Mucosa of rectum (tissue), 2 donors: ENCODE data around the gene SF1.
A peak's percentile ranks its signal among the peaks of the same experiment; 100 is the strongest.

Experiments used
- H3K27ac ChIP-seq, 2 donors: one replicate each; pipeline ENCODE4 v1.7.0; 2013; ENCODE audit warnings: inconsistent platforms in 2 of 2, low read depth in 2 of 2, low read length in 2 of 2
- H3K27me3 ChIP-seq, 2 donors: one replicate each; pipeline ENCODE4 v1.7.0; 2013; ENCODE audit warnings: low read length in 2 of 2; ENCODE audit not compliant: control insufficient read depth in 2 of 2, insufficient read depth in 2 of 2
- H3K36me3 ChIP-seq, 2 donors: one replicate each; pipeline ENCODE4 v1.7.0; 2013; ENCODE audit warnings: low read length in 2 of 2; ENCODE audit not compliant: control insufficient read depth in 2 of 2, insufficient read depth in 2 of 2
- H3K4me1 ChIP-seq, 2 donors: one replicate each; pipeline ENCODE4 v1.7.0; 2013; ENCODE audit warnings: low read length in 2 of 2, mild to moderate bottlenecking in 1 of 2; ENCODE audit not compliant: control insufficient read depth in 2 of 2, insufficient read depth in 2 of 2
- H3K4me3 ChIP-seq, 2 donors: one replicate each; pipeline ENCODE4 v1.7.0; 2013; ENCODE audit warnings: low read length in 2 of 2
- H3K9ac ChIP-seq, 2 donors: one replicate each; pipeline ENCODE4 v1.7.0; 2013; ENCODE audit warnings: low read length in 2 of 2, low read depth in 1 of 2, mild to moderate bottlenecking in 1 of 2
- H3K9me3 ChIP-seq, 2 donors: one replicate each; pipeline ENCODE4 v1.7.0; 2013; ENCODE audit warnings: low read length in 2 of 2; ENCODE audit not compliant: control insufficient read depth in 2 of 2
- donor health status: healthy.
- donor health status: Normal muscosa, but diverticular disease.

Gene SF1

GRCh38 chr11:64754124-64754918 is 24.0 kb downstream of the SF1 start:
- Histone ChIP-seq H3K4me3 (no peak overlapping the region), H3K9me3 (no peaks in the 10 kb centered on the region), H3K4me1 (no peaks in the 10 kb centered on the region), H3K27me3 (no peaks in the 10 kb centered on the region), H3K36me3 (no peaks in the 10 kb centered on the region), H3K27ac (no peak overlapping the region), H3K9ac (no peak overlapping the region)

DNA sequence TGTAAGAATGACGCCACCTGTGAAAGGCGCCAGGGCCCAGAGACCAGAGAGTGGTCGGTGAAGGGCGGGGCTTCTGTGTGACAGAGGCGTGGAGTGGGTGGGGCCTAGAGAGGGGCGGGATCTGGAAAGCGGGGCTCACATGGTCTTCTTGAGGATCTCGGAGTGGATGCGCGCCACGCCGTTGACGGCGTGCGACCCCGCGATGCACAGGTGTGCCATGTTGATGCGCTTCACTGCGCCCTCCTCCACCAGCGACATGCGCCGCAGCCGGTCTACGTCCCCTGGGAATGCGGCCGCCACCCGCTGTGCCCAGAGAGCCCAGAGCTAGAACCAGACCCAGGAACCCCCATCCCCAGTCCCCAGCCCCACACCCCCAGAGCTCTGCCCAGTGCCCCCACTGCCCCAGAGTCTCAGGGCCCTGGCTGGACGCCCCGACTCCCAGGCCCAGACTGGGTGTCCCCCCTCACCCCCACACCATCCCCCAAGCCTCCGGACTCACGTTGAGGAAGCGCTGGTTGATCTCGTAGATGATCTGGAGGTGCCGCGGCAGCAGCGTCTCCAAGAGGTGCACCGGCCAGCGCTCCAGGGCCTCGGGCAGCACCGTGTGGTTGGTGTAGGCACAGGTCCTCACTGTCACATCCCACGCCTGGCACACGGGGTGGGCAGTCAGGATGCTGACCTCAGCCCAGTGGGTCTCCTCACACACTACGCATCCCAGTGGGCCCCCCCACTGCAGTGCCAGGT is 24.8 kb downstream of the SF1 start:
- no peaks in the 10 kb centered on the region for H3K4me1 ChIP-seq
- no peaks in the 10 kb centered on the region for H3K27me3 ChIP-seq
- H3K9me3 ChIP-seq = no peaks in the 10 kb centered on the region
- no peak overlapping the region for H3K27ac ChIP-seq
- no peaks in the 10 kb centered on the region for H3K36me3 ChIP-seq
- H3K4me3 ChIP-seq = no peak overlapping the region
- H3K9ac ChIP-seq = no peak overlapping the region

DNA sequence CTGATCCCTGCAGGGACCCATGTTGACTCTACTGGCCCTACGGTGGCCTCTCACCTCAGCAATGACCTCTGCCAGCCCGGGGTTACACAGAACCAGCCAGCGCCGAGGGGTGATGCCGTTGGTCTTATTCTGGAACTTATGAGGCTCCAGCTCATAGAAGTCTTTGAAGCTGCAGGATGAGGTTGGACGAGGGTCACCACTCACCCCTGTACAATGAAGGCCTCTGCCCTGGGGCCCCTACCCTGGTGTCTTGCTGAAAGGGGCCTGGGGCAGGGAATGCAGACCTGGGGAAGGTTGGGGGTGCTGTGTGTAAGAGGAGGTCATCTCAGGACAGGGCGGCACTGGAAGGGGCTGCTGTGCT is 25.3 kb downstream of the SF1 start:
- Histone ChIP-seq H3K9me3 (no peaks in the 10 kb centered on the region), H3K9ac (no peak overlapping the region), H3K27ac (no peak overlapping the region), H3K36me3 (no peaks in the 10 kb centered on the region), H3K4me3 (no peak overlapping the region), H3K4me1 (no peaks in the 10 kb centered on the region), H3K27me3 (no peaks in the 10 kb centered on the region)

- no peaks in the 10 kb centered on the region for H3K27me3 ChIP-seq
- H3K9ac ChIP-seq = no peak overlapping the region
- H3K27ac ChIP-seq = no peak overlapping the region
- H3K36me3 ChIP-seq = no peaks in the 10 kb centered on the region
- H3K4me1 ChIP-seq = no peaks in the 10 kb centered on the region
- H3K4me3 ChIP-seq = no peak overlapping the region
- no peaks in the 10 kb centered on the region for H3K9me3 ChIP-seq
Measured at GRCh38 chr11:64752175-64752970, 26.0 kb downstream of the SF1 start.

DNA sequence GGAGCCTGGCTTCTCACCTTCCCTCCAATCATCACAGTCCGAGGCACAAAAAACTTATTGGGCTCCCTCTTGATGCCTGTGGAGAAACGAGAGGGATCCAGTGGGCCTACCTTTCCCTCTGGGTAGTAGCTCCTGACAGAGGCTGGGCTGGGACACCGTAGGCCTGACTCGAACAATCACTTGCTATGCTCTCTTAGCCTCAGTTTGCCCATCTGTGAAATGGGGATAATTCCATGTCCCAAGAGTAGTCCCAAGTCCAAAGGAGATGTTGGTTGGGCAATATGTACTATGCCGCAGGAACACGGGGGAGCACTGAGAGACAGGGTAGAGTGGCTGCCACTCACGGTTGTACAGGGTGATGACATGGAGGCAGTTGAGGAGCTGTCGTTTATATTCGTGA is 26.8 kb downstream of the SF1 start:
- H3K27me3 ChIP-seq = no peaks in the 10 kb centered on the region
- no peaks in the 10 kb centered on the region for H3K4me1 ChIP-seq
- no peak overlapping the region for H3K27ac ChIP-seq
- no peaks in the 10 kb centered on the region for H3K9me3 ChIP-seq
- H3K36me3 ChIP-seq = no peaks in the 10 kb centered on the region
- H3K4me3 ChIP-seq = no peak overlapping the region
- no peak overlapping the region for H3K9ac ChIP-seq

GRCh38 chr11:64751136-64751535 is 27.2 kb downstream of the SF1 start:
- Histone ChIP-seq H3K27me3 (no peaks in the 10 kb centered on the region), H3K27ac (no peak overlapping the region)

DNA sequence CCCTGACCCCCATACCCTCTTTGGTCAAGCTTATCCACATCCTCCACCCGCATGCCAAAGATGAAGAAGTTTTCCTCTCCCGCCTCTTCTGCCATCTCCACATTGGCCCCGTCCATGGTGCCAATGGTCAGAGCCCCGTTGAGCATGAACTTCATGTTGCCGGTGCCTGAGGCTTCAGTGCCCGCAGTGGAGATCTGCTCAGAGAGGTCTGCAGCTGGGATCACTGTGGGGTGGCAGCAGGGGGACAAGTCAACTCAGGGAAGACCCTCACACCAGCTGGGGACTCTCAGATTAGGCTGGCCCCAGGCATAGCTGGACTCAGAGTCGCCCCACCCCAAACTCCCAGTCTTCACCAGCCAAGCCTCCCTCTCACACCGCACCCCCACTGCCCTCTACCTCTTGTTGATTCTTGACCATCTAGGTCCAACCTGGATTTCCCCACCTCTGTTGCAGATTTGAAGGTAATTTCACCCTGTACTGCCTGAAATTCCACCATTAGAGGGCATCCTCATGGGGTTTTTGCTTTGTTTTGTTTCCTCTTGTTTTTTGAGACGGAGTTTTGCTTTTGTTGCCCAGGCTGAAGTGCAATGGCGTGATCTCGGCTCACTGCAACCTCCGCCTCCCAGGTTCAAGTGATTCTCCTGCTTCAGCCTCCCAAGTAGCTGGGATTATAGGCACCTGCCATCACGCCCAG is 27.8 kb downstream of the SF1 start:
- Histone ChIP-seq H3K9ac (no peak overlapping the region), H3K4me1 (no peaks in the 10 kb centered on the region), H3K27me3 (peaks cover 0 to 4% of the 10 kb centered on the region in 2 donors), H3K36me3 (no peaks in the 10 kb centered on the region), H3K9me3 (no peaks in the 10 kb centered on the region), H3K27ac (no peak overlapping the region), H3K4me3 (no peak overlapping the region)

More at GRCh38 chr11:64751136-64751535, 27.2 kb downstream of the SF1 start:
- Histone ChIP-seq H3K9ac (no peak overlapping the region), H3K9me3 (no peaks in the 10 kb centered on the region), H3K36me3 (no peaks in the 10 kb centered on the region), H3K4me1 (no peaks in the 10 kb centered on the region), H3K4me3 (no peak overlapping the region)

- no peaks in the 10 kb centered on the region for H3K9me3 ChIP-seq
- peaks cover 9 to 12% of the 10 kb centered on the region in 2 donors for H3K4me1 ChIP-seq
- H3K27ac ChIP-seq = no peak overlapping the region
Measured at GRCh38 chr11:64747961-64748665, 30.2 kb downstream of the SF1 start.

DNA sequence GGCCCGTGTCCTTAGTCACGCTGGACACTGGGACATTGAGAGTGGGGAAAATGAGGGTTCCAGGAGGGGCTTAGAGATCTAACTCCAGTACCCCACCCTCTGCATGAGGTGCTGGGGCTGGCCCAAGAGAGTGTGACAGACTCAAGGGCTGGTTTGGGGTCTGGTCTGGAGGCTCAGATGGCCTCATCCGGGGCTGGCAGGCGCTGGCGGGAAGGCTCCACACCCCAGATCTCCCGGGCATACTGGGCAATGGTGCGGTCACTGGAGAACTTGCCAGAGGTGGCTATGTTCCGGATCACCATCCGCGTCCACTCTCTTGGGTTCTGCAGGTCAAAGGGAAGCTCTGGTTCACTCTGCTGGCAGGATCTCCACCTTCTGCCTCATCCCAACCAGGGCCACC is 31.9 kb downstream of the SF1 start:
- peak overlapping the region in 1 of 2 donors; percentile 85 for H3K27ac ChIP-seq
- H3K4me1 ChIP-seq = peaks cover 16 to 21% of the 10 kb centered on the region in 2 donors
- H3K9me3 ChIP-seq = no peaks in the 10 kb centered on the region
- H3K9ac ChIP-seq = no peak overlapping the region
- no peaks in the 10 kb centered on the region for H3K36me3 ChIP-seq
- H3K27me3 ChIP-seq = peaks cover 6 to 34% of the 10 kb centered on the region in 2 donors
- H3K4me3 ChIP-seq = no peak overlapping the region

More at GRCh38 chr11:64747961-64748665, 30.2 kb downstream of the SF1 start:
- no peaks in the 10 kb centered on the region for H3K36me3 ChIP-seq
- no peak overlapping the region for H3K4me3 ChIP-seq
- H3K27me3 ChIP-seq = peaks cover 6 to 21% of the 10 kb centered on the region in 2 donors
- no peak overlapping the region for H3K9ac ChIP-seq
